OCI-LY1 (cell line): ENCODE data around the gene CXXC5.

ENCODE experiments used
- CTCF ChIP-seq: fragments of 200-600 bp; sonication (generic), shearing (Covaris generic); IDR thresholded peaks from 2 replicates; pipeline ENCODE4 v1.5.1; 2017; ENCODE audit warnings: mild to moderate bottlenecking, antibody characterized with exemption, low read length, moderate library complexity, mixed read lengths
- EZH2 ChIP-seq: fragments of 200-600 bp; sonication (generic), shearing (Covaris generic); IDR thresholded peaks from 2 replicates; pipeline ENCODE4 v1.8.0; 2017; ENCODE audit warnings: borderline replicate concordance, mixed run types, mild to moderate bottlenecking, antibody characterized with exemption, low read length, moderate library complexity, mixed read lengths

GRCh38 chr5:139654464-139654863 lies 6.3 kb downstream of the CXXC5 start:
- TF ChIP-seq CTCF = no peak
- TF ChIP-seq EZH2 = no peak
